Spinal cord (tissue), 10 donors: Measurements from ENCODE around the gene REELD1. TPM values are rescaled to one million over a fixed set of nuclear protein-coding genes. Genes with fewer than 3 reads are reported as not detected.

Experiments
- DNase-seq, 6 donors: peaks; one replicate each; pipeline versions ENCODE4 v3.0.0 to v3.0.0-alpha.2; 2013 to 2015; ENCODE audit warnings: low spot score in 6 of 6, low read depth in 4 of 6
- H3K27ac ChIP-seq: one replicate; pipeline ENCODE4 v1.5.1; 2013; ENCODE audit warnings: low read depth, low read length, control low read depth
- H3K27me3 ChIP-seq: one replicate; pipeline ENCODE4 v1.6.1; 2013; ENCODE audit warnings: low read length; ENCODE audit not compliant: control insufficient read depth, insufficient read depth
- H3K36me3 ChIP-seq: one replicate; pipeline ENCODE4 v1.6.1; 2013; ENCODE audit warnings: low read length; ENCODE audit not compliant: control insufficient read depth, insufficient read depth
- H3K4me1 ChIP-seq: one replicate; pipeline ENCODE4 v1.6.1; 2013; ENCODE audit warnings: low read length; ENCODE audit not compliant: control insufficient read depth, insufficient read depth
- H3K4me3 ChIP-seq: one replicate; pipeline ENCODE4 v1.5.1; 2013; ENCODE audit warnings: low read depth, low read length, control low read depth
- H3K9me3 ChIP-seq: one replicate; pipeline ENCODE4 v1.6.1; 2013; ENCODE audit warnings: low read length; ENCODE audit not compliant: control insufficient read depth, insufficient read depth
- WGBS: methylation state at CpG from one replicate; pipeline ENCODE4 v1.1.5; 2013; ENCODE audit warnings: missing lambda C conversion rate; ENCODE audit not compliant: insufficient coverage; 5-methylcytosine and 5-hydroxymethylcytosine counted together
- polyA plus RNA-seq, 2 donors: library from polyadenylated mRNA; unstranded; fragments of 120-200 nt; gene quantifications; one replicate each; pipeline ENCODE4 v1.2.1, GENCODE V29; 2013; ENCODE audit not compliant: insufficient read length in 2 of 2
- total RNA-seq, 2 donors: library from RNA; depleted of rRNA in 1 of 2; stranded (reverse); fragments of 120-200 nt in 1 of 2; fragments of >200 nt in 1 of 2; gene quantifications; one replicate each; pipeline versions ENCODE4 v1.2.3 to v1.2.4, GENCODE V29; 2013 to 2014
- donor health status: healthy.

The REELD1 gene
- total and polyA plus RNA-seq, 4 donors = 0.11 to 0.30 (median 0.21) TPM

- no peaks in the 10 kb centered on the region for H3K27me3 ChIP-seq
- H3K36me3 ChIP-seq = peaks cover 2% of the 10 kb centered on the region
- peaks cover 4% of the 10 kb centered on the region for H3K4me1 ChIP-seq
- H3K27ac ChIP-seq = no peak overlapping the region
- DNase-seq = no peak
- no peak overlapping the region for H3K4me3 ChIP-seq
- WGBS = no CpG with 5 or more reads among the region's 1 CpG
- H3K9me3 ChIP-seq = no peaks in the 10 kb centered on the region
Observed at GRCh38 chr4:146256328-146256727, 42.0 kb downstream of the REELD1 start.

- Histone ChIP-seq H3K27ac (no peak overlapping the region), H3K9me3 (no peaks in the 10 kb centered on the region), H3K36me3 (peaks cover 2% of the 10 kb centered on the region), H3K4me1 (peaks cover 4% of the 10 kb centered on the region), H3K4me3 (no peak overlapping the region), H3K27me3 (no peaks in the 10 kb centered on the region)
- WGBS = no CpG with 5 or more reads among the region's 1 CpG
- DNase-seq = no peak
Observed at GRCh38 chr4:146257511-146257910, 43.2 kb downstream of the REELD1 start.

- H3K27ac ChIP-seq = no peak overlapping the region
- no peaks in the 10 kb centered on the region for H3K9me3 ChIP-seq
- H3K36me3 ChIP-seq = peaks cover 2% of the 10 kb centered on the region
- no peak for DNase-seq
- no peaks in the 10 kb centered on the region for H3K27me3 ChIP-seq
- 91% methylated on average over 4 of the region's 4 CpGs for WGBS
- peaks cover 4% of the 10 kb centered on the region for H3K4me1 ChIP-seq
- H3K4me3 ChIP-seq = no peak overlapping the region
Observed at GRCh38 chr4:146260521-146260920, 46.2 kb downstream of the REELD1 start.

- Histone ChIP-seq H3K36me3 (peaks cover 2% of the 10 kb centered on the region), H3K27me3 (no peaks in the 10 kb centered on the region), H3K4me3 (no peak overlapping the region), H3K9me3 (no peaks in the 10 kb centered on the region), H3K27ac (no peak overlapping the region), H3K4me1 (peaks cover 4% of the 10 kb centered on the region)
- 58% methylated on average over 1 of the region's 2 CpGs for WGBS
- no peak for DNase-seq
Observed at GRCh38 chr4:146261041-146261440, 46.7 kb downstream of the REELD1 start.

GRCh38 chr4:146263793-146264192, 49.5 kb downstream of the REELD1 start:
- peaks cover 4% of the 10 kb centered on the region for H3K4me1 ChIP-seq
- H3K27ac ChIP-seq = no peak overlapping the region
- no peaks in the 10 kb centered on the region for H3K27me3 ChIP-seq
- H3K36me3 ChIP-seq = no peaks in the 10 kb centered on the region
- H3K9me3 ChIP-seq = no peaks in the 10 kb centered on the region
- peak in 1 of 6 donors; percentile 32 for DNase-seq
- H3K4me3 ChIP-seq = no peak overlapping the region

GRCh38 chr4:146265950-146266490, 51.7 kb downstream of the REELD1 start:
- Histone ChIP-seq H3K4me3 (no peak overlapping the region), H3K27ac (peak overlapping the region; percentile 70), H3K4me1 (peaks cover 2% of the 10 kb centered on the region), H3K36me3 (no peaks in the 10 kb centered on the region), H3K9me3 (no peaks in the 10 kb centered on the region), H3K27me3 (no peaks in the 10 kb centered on the region)
- peak; percentile 31 to 85 (median 54) for DNase-seq
- 17% methylated on average over 1 of the region's 2 CpGs for WGBS

- H3K9me3 ChIP-seq = no peaks in the 10 kb centered on the region
- H3K27me3 ChIP-seq = no peaks in the 10 kb centered on the region
- 53% methylated on average over 2 of the region's 5 CpGs for WGBS
- DNase-seq = no peak
- no peaks in the 10 kb centered on the region for H3K36me3 ChIP-seq
- H3K4me1 ChIP-seq = no peaks in the 10 kb centered on the region
- no peak overlapping the region for H3K4me3 ChIP-seq
- no peak overlapping the region for H3K27ac ChIP-seq
Observed at GRCh38 chr4:146267826-146268225, 53.5 kb downstream of the REELD1 start.

GRCh38 chr4:146269228-146269653, 54.9 kb downstream of the REELD1 start:
- Histone ChIP-seq H3K36me3 (no peaks in the 10 kb centered on the region), H3K4me1 (no peaks in the 10 kb centered on the region), H3K27ac (no peak overlapping the region), H3K9me3 (no peaks in the 10 kb centered on the region), H3K4me3 (no peak overlapping the region), H3K27me3 (no peaks in the 10 kb centered on the region)
- DNase-seq = no peak
- WGBS = no CpG with 5 or more reads among the region's 2 CpGs

GRCh38 chr4:146271466-146271865, 57.1 kb downstream of the REELD1 start:
- Histone ChIP-seq H3K36me3 (no peaks in the 10 kb centered on the region), H3K27ac (no peak overlapping the region), H3K4me1 (no peaks in the 10 kb centered on the region), H3K4me3 (no peak overlapping the region), H3K27me3 (no peaks in the 10 kb centered on the region), H3K9me3 (no peaks in the 10 kb centered on the region)
- no peak for DNase-seq
- WGBS = 94% methylated on average over 3 of the region's 3 CpGs

GRCh38 chr4:146273204-146273901, 59.0 kb downstream of the REELD1 start:
- Histone ChIP-seq H3K4me3 (no peak overlapping the region), H3K9me3 (no peaks in the 10 kb centered on the region), H3K27me3 (no peaks in the 10 kb centered on the region), H3K27ac (no peak overlapping the region), H3K4me1 (no peaks in the 10 kb centered on the region), H3K36me3 (no peaks in the 10 kb centered on the region)
- WGBS = 100% methylated on average over 1 of the region's 5 CpGs
- no peak for DNase-seq
